Astrocyte (in vitro differentiated cells and primary cell): ENCODE data around the gene ORAI1. TPM values are rescaled to one million over a fixed set of nuclear protein-coding genes. Genes with fewer than 3 reads are reported as not detected.
"Not testable (repeated sequence)": the region's sequence is repeated elsewhere in the genome, so short reads cannot be mapped to it uniquely, and the experiment has no call there.

ENCODE experiments used
- DNase-seq: peaks from one replicate; pipeline ENCODE4 v3.0.0-alpha.2; 2010; ENCODE audit warnings: low read depth
- FAIRE-seq: peaks from 2 replicates; lab custom pipeline; 2011; peaks lifted over from hg19 to GRCh38; lab: Jason Lieb, UNC
- H2AFZ ChIP-seq: 2 replicates; pipeline ENCODE4 v1.6.0; 2012; ENCODE audit warnings: low read depth, low read length, inconsistent platforms
- H3K27ac ChIP-seq: 2 replicates; pipeline ENCODE4 v1.5.1; 2011; ENCODE audit warnings: low read depth, low read length, inconsistent platforms
- H3K27me3 ChIP-seq: 2 replicates; pipeline ENCODE4 v1.6.0; 2011; ENCODE audit warnings: low read length, inconsistent platforms; ENCODE audit not compliant: insufficient read depth
- H3K36me3 ChIP-seq: 2 replicates; pipeline ENCODE4 v1.5.1; 2011; ENCODE audit warnings: low read length, inconsistent platforms; ENCODE audit not compliant: insufficient read depth
- H3K4me1 ChIP-seq: 2 replicates; pipeline ENCODE4 v1.5.1; 2011; ENCODE audit warnings: low read length, inconsistent platforms; ENCODE audit not compliant: insufficient read depth
- H3K4me2 ChIP-seq: 2 replicates; pipeline ENCODE4 v1.6.0; 2012; ENCODE audit warnings: low read length, inconsistent platforms
- H3K4me3 ChIP-seq: 2 replicates; pipeline ENCODE4 v1.5.1; 2011; ENCODE audit warnings: low read depth, mild to moderate bottlenecking, low read length, inconsistent platforms; ENCODE audit not compliant: insufficient read depth
- H3K79me2 ChIP-seq: 2 replicates; pipeline ENCODE4 v1.6.0; 2012; ENCODE audit warnings: mild to moderate bottlenecking, low read length, inconsistent platforms; ENCODE audit not compliant: insufficient read depth
- H3K9ac ChIP-seq: 2 replicates; pipeline ENCODE4 v1.6.0; 2012; ENCODE audit warnings: mild to moderate bottlenecking, low read length, inconsistent platforms
- H3K9me3 ChIP-seq: 2 replicates; pipeline ENCODE4 v1.5.1; 2012; ENCODE audit warnings: low read depth, mild to moderate bottlenecking, low read length, inconsistent platforms; ENCODE audit not compliant: insufficient read depth
- H4K20me1 ChIP-seq: 2 replicates; pipeline ENCODE4 v1.6.0; 2012; ENCODE audit warnings: low read length, inconsistent platforms; ENCODE audit not compliant: insufficient read depth
- H3K27ac Mint-ChIP-seq: one replicate; pipeline ENCODE4 v1.8.0; 2021; ENCODE audit warnings: mild to moderate bottlenecking, mixed read lengths; ENCODE audit not compliant: unreplicated experiment
- H3K27me3 Mint-ChIP-seq: one replicate; pipeline ENCODE4 v1.8.0; 2021; ENCODE audit warnings: low read depth, mixed read lengths; ENCODE audit not compliant: unreplicated experiment
- H3K36me3 Mint-ChIP-seq: one replicate; pipeline ENCODE4 v1.8.0; 2021; ENCODE audit warnings: low read depth, mixed read lengths; ENCODE audit not compliant: unreplicated experiment
- H3K4me1 Mint-ChIP-seq: one replicate; pipeline ENCODE4 v1.8.0; 2021; ENCODE audit warnings: low read depth, mixed read lengths; ENCODE audit not compliant: unreplicated experiment
- H3K4me3 Mint-ChIP-seq: one replicate; pipeline ENCODE4 v1.8.0; 2021; ENCODE audit warnings: mild to moderate bottlenecking, moderate library complexity, mixed read lengths; ENCODE audit not compliant: unreplicated experiment
- H3K9me3 Mint-ChIP-seq: one replicate; pipeline ENCODE4 v1.8.0; 2021; ENCODE audit warnings: mild to moderate bottlenecking, mixed read lengths; ENCODE audit not compliant: unreplicated experiment
- CTCF ChIP-seq: IDR thresholded peaks from 2 replicates; pipeline ENCODE4 v1.5.1; 2011; ENCODE audit warnings: low read depth, mild to moderate bottlenecking, inconsistent platforms, low read length, moderate library complexity; ENCODE audit not compliant: insufficient read depth
- EZH2 ChIP-seq: IDR thresholded peaks from 2 replicates; pipeline ENCODE4 v1.6.1; 2012; ENCODE audit warnings: mild to moderate bottlenecking, low read length, inconsistent platforms; ENCODE audit not compliant: insufficient read depth
- total RNA-seq: library from RNA; stranded (reverse); gene quantifications from 2 replicates; pipeline ENCODE4 v1.2.1, GENCODE V29; 2021

ORAI1 gene
- total RNA-seq, 1 donor from 2014 or later, result 20.4 TPM

GRCh38 chr12:121678305-121678704, 52.0 kb downstream of the ORAI1 start:
- Histone ChIP-seq H2AFZ (no peak overlapping the region), H3K27ac (no peak overlapping the region), H3K4me3 (no peak overlapping the region), H3K9me3 (no peaks in the 10 kb centered on the region), H3K4me2 (no peak overlapping the region), H3K36me3 (no peaks in the 10 kb centered on the region), H3K9ac (no peak overlapping the region), H3K27me3 (no peaks in the 10 kb centered on the region), H3K4me1 (no peaks in the 10 kb centered on the region), H3K79me2 (no peaks in the 10 kb centered on the region), H4K20me1 (no peaks in the 10 kb centered on the region)
- H3K4me3 Mint-ChIP-seq, result no peak overlapping the region
- FAIRE-seq (no peak), DNase-seq (no peak)
- TF ChIP-seq CTCF, result no peak
- no peak for TF ChIP-seq EZH2
- no peaks in the 10 kb centered on the region for H3K36me3 Mint-ChIP-seq
- no peak overlapping the region for H3K27ac Mint-ChIP-seq
- H3K9me3 Mint-ChIP-seq, result no peaks in the 10 kb centered on the region
- no peaks in the 10 kb centered on the region for H3K4me1 Mint-ChIP-seq
- peaks cover 2% of the 10 kb centered on the region for H3K27me3 Mint-ChIP-seq

- no peaks in the 10 kb centered on the region for H3K9me3 ChIP-seq
- no peaks in the 10 kb centered on the region for H3K9me3 Mint-ChIP-seq
- H3K4me1 ChIP-seq, result no peaks in the 10 kb centered on the region
- no peaks in the 10 kb centered on the region for H3K4me1 Mint-ChIP-seq
- no peaks in the 10 kb centered on the region for H3K27me3 ChIP-seq
- no peak overlapping the region for H3K4me3 ChIP-seq
- H3K4me3 Mint-ChIP-seq, result peak overlapping the region; percentile 16
- DNase-seq (no peak), FAIRE-seq (no peak)
- H3K27ac Mint-ChIP-seq, result no peak overlapping the region
- H3K4me2 ChIP-seq, result no peak overlapping the region
- H4K20me1 ChIP-seq, result no peaks in the 10 kb centered on the region
- no peaks in the 10 kb centered on the region for H3K36me3 Mint-ChIP-seq
- no peak overlapping the region for H2AFZ ChIP-seq
- H3K27me3 Mint-ChIP-seq, result peaks cover 2% of the 10 kb centered on the region
- H3K79me2 ChIP-seq, result no peaks in the 10 kb centered on the region
- H3K27ac ChIP-seq, result no peak overlapping the region
- H3K36me3 ChIP-seq, result no peaks in the 10 kb centered on the region
- no peak overlapping the region for H3K9ac ChIP-seq
- no peak for TF ChIP-seq EZH2
- no peak for TF ChIP-seq CTCF
These were observed 52.5 kb downstream of the ORAI1 start for GRCh38 chr12:121678716-121679300.

- H3K36me3 Mint-ChIP-seq, H3K27me3 Mint-ChIP-seq, H4K20me1 ChIP-seq, H3K4me1 Mint-ChIP-seq, H3K9me3 ChIP-seq, H3K4me3 ChIP-seq, H3K9ac ChIP-seq, DNase-seq, H3K4me3 Mint-ChIP-seq, H2AFZ ChIP-seq, H3K79me2 ChIP-seq, H3K27ac Mint-ChIP-seq, H3K9me3 Mint-ChIP-seq, H3K27me3 ChIP-seq, H3K4me1 ChIP-seq, H3K27ac ChIP-seq, H3K36me3 ChIP-seq, FAIRE-seq, H3K4me2 ChIP-seq: not testable (repeated sequence)
These were observed 53.4 kb downstream of the ORAI1 start for GRCh38 chr12:121679661-121680197.
